K562 (cell line): ENCODE results near the gene SH3RF1. TPM values are rescaled to one million over a fixed set of nuclear protein-coding genes. Genes with fewer than 3 reads are reported as not detected.

ENCODE experiments used
- EP300 ChIP-seq: IDR thresholded peaks from 2 replicates; pipeline ENCODE4 v1.6.1; 2012; ENCODE audit warnings: low read length, improper control_type of control experiment
- ERF ChIP-seq: fragments of 450-650 bp; formaldehyde crosslinking; IDR thresholded peaks from 2 replicates; pipeline ENCODE4 v1.4.0; 2020; ENCODE audit warnings: mild to moderate bottlenecking, mixed read lengths
- KAT8 ChIP-seq: fragments of 450-650 bp; IDR thresholded peaks from 2 replicates; pipeline ENCODE4 v1.6.1; 2016; ENCODE audit warnings: low read depth, mild to moderate bottlenecking
- MBD1 ChIP-seq: fragments of 250-450 bp; sonication (Bioruptor Pico); IDR thresholded peaks from 2 replicates; pipeline ENCODE4 v1.8.0; 2022; ENCODE audit warnings: inconsistent platforms
- NR2F6 ChIP-seq: fragments of 450-650 bp; formaldehyde crosslinking; IDR thresholded peaks from 2 replicates; pipeline ENCODE4 v1.4.0; 2020; ENCODE audit warnings: mild to moderate bottlenecking
- PML ChIP-seq: IDR thresholded peaks from 2 replicates; pipeline ENCODE4 v1.6.1; 2012; ENCODE audit warnings: low read length, inconsistent platforms
- SMARCE1 ChIP-seq: fragments of 450-650 bp; IDR thresholded peaks from 2 replicates; pipeline ENCODE4 v1.7.1; 2016; ENCODE audit warnings: mild to moderate bottlenecking
- polyA plus RNA-seq, 8 experiments: library from polyadenylated mRNA; depleted of rRNA in 4 of 8; stranded (reverse) in 5 of 8; unstranded in 3 of 8; fragments of >200 nt; fragmentation: Nextera tagmentation in 2 of 8; fragmentation: Illumina TruSeq in 1 of 8; extraction: Ambion mirVana in 2 of 8; extraction: Trizol in 1 of 8; gene quantifications; 2 replicates each; pipeline versions ENCODE4 v1.2.1 to v1.2.3, GENCODE V29; 2011 to 2014; ENCODE audit warnings: inconsistent platforms in 1 of 8, missing spikeins in 1 of 8
- total RNA-seq, 7 experiments: library from RNA; depleted of rRNA in 6 of 7; stranded (reverse); fragments of >200 nt in 6 of 7; fragmentation: Illumina TruSeq in 2 of 7; extraction: Trizol in 2 of 7; gene quantifications; 2 replicates each; pipeline versions ENCODE4 v1.2.1 to v1.2.3, GENCODE V29; 2011 to 2021; ENCODE audit warnings: low replicate concordance in 1 of 7
- TF ChIP-seq, protein P1 (sequence below): fragments of 450-650 bp; formaldehyde crosslinking; IDR thresholded peaks from 2 replicates; pipeline ENCODE4 v1.4.0; 2020; ENCODE audit warnings: mild to moderate bottlenecking, mixed read lengths
- TF ChIP-seq, protein P2 (sequence below): fragments of 250-450 bp; sonication (Bioruptor Pico); IDR thresholded peaks from 2 replicates; pipeline ENCODE4 v1.9.0; 2021; ENCODE audit warnings: mild to moderate bottlenecking

Gene SH3RF1
- total and polyA plus RNA-seq, 9 of the 15 experiments (the other 6 are each of a cell fraction or from before 2014, with no cell fraction given), result 0.04 to 0.16 (median 0.11) TPM; not detected in 6

DNA sequence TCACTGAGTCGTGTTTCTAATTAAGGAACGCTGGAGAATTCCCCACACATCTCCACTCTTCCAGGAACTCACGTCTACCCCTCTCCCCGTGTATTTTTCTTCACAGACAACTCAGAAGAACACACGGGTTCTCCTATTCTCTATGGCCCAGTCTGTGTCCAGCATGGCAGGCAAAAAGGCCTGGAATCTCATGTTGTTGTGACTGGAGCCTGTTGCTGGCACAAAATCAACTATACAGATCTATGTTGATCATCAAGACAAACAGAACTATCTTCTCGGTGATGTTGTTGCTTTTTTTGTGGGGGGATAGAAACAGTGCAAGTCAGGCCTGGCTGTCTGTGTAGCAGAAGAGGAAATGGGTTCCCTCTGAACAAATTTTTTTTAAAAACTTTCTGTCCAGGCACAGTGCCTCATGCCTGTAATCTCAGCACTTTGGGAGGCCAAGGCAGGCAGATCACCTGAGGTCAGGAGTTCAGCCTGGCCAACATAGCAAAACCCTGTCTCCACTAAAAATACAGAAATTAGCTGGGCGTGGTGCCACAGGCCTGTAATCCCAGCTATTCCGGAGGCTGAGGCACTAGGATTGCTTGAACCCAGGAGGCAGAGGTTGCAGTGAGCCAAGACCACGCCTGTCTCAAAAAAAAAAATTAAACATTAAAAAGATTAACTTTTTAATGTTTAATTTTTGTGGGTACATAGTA lies 210.2 kb downstream of the SH3RF1 start (continued):
- TF ChIP-seq, protein P1, sequence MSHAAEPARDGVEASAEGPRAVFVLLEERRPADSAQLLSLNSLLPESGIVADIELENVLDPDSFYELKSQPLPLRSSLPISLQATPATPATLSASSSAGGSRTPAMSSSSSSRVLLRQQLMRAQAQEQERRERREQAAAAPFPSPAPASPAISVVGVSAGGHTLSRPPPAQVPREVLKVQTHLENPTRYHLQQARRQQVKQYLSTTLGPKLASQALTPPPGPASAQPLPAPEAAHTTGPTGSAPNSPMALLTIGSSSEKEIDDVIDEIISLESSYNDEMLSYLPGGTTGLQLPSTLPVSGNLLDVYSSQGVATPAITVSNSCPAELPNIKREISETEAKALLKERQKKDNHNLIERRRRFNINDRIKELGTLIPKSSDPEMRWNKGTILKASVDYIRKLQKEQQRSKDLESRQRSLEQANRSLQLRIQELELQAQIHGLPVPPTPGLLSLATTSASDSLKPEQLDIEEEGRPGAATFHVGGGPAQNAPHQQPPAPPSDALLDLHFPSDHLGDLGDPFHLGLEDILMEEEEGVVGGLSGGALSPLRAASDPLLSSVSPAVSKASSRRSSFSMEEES (CRISPR knock-in tag), result no peak
- TF ChIP-seq SMARCE1 (no peak), ERF (CRISPR knock-in tag) (no peak), MBD1 (no peak), KAT8 (no peak), NR2F6 (CRISPR knock-in tag) (no peak), PML (no peak), EP300 (no peak)
- TF ChIP-seq, protein P2, sequence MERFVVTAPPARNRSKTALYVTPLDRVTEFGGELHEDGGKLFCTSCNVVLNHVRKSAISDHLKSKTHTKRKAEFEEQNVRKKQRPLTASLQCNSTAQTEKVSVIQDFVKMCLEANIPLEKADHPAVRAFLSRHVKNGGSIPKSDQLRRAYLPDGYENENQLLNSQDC (CRISPR knock-in tag), result no peak
